K562 (cell line): ENCODE data around the gene ILF2. TPM values are rescaled to one million over a fixed set of nuclear protein-coding genes. Genes with fewer than 3 reads are reported as not detected.
A peak's percentile ranks its signal among the peaks of the same experiment; 100 is the strongest.

ENCODE experiments used
- ARID1B ChIP-seq: fragments of 450-650 bp; IDR thresholded peaks from 2 replicates; pipeline ENCODE4 v1.6.1; 2016; ENCODE audit warnings: antibody characterized with exemption, mild to moderate bottlenecking, inconsistent platforms
- KDM4B ChIP-seq, 2 experiments: fragments of 450-650 bp in 1 of 2; sonication (generic) in 1 of 2; IDR thresholded peaks; 2 replicates each; pipeline ENCODE4 v1.6.1; 2016 to 2017; ENCODE audit warnings: borderline replicate concordance in 2 of 2, antibody characterized with exemption in 1 of 2, low read depth in 1 of 2, mild to moderate bottlenecking in 1 of 2
- NFRKB ChIP-seq: fragments of 450-650 bp; IDR thresholded peaks from 2 replicates; pipeline ENCODE4 v1.6.1; 2016; ENCODE audit warnings: low read depth
- SP1 ChIP-seq: sonication (generic); formaldehyde crosslinking; IDR thresholded peaks from 2 replicates; pipeline ENCODE4 v1.8.1; 2022; ENCODE audit warnings: mild to moderate bottlenecking, missing genetic modification reagents
- TEAD2 ChIP-seq: fragments of 450-650 bp; IDR thresholded peaks from 2 replicates; pipeline ENCODE4 v1.6.1; 2016; ENCODE audit warnings: missing genetic modification characterization, control low read depth, missing compliant biosample characterization
- ZBTB33 ChIP-seq: sonication (generic); formaldehyde crosslinking; IDR thresholded peaks from 2 replicates; pipeline ENCODE4 v1.8.1; 2023; ENCODE audit warnings: mild to moderate bottlenecking, missing genetic modification reagents
- ZBTB40 ChIP-seq, 2 experiments: fragments of 450-650 bp in 1 of 2; sonication (generic) in 1 of 2; formaldehyde crosslinking in 1 of 2; IDR thresholded peaks; 2 replicates each; pipeline versions ENCODE4 v1.7.1 to v1.9.0; 2016 to 2022; ENCODE audit warnings: inconsistent platforms in 1 of 2, mild to moderate bottlenecking in 1 of 2, missing genetic modification reagents in 1 of 2
- ZKSCAN1 ChIP-seq: fragments of 150-350 bp; IDR thresholded peaks from 2 replicates; pipeline ENCODE4 v1.6.1; 2016; ENCODE audit warnings: low read depth, low read length
- polyA plus RNA-seq, 8 experiments: library from polyadenylated mRNA; depleted of rRNA in 4 of 8; stranded (reverse) in 5 of 8; unstranded in 3 of 8; fragments of >200 nt; fragmentation: Nextera tagmentation in 2 of 8; fragmentation: Illumina TruSeq in 1 of 8; extraction: Ambion mirVana in 2 of 8; extraction: Trizol in 1 of 8; gene quantifications; 2 replicates each; pipeline versions ENCODE4 v1.2.1 to v1.2.3, GENCODE V29; 2011 to 2014; ENCODE audit warnings: inconsistent platforms in 1 of 8, missing spikeins in 1 of 8
- total RNA-seq, 7 experiments: library from RNA; depleted of rRNA in 6 of 7; stranded (reverse); fragments of >200 nt in 6 of 7; fragmentation: Illumina TruSeq in 2 of 7; extraction: Trizol in 2 of 7; gene quantifications; 2 replicates each; pipeline versions ENCODE4 v1.2.1 to v1.2.3, GENCODE V29; 2011 to 2021; ENCODE audit warnings: low replicate concordance in 1 of 7
- TF ChIP-seq, protein P1 (sequence below), 2 experiments: fragments of 450-650 bp; IDR thresholded peaks; 2 replicates each; pipeline ENCODE4 v1.6.1; 2016
- TF ChIP-seq, protein P2 (sequence below): sonication (generic); formaldehyde crosslinking; IDR thresholded peaks from 2 replicates; pipeline ENCODE4 v1.8.0; 2022; ENCODE audit warnings: mild to moderate bottlenecking, missing genetic modification reagents
- TF ChIP-seq, protein P3 (sequence below): fragments of 250-450 bp; sonication (Bioruptor Pico); IDR thresholded peaks from 2 replicates; pipeline ENCODE4 v1.9.0; 2021; ENCODE audit warnings: mild to moderate bottlenecking

ILF2 gene
- total and polyA plus RNA-seq, 9 of the 15 experiments (the other 6 are each of a cell fraction or from before 2014, with no cell fraction given), result 282 to 726 (median 474) TPM

DNA sequence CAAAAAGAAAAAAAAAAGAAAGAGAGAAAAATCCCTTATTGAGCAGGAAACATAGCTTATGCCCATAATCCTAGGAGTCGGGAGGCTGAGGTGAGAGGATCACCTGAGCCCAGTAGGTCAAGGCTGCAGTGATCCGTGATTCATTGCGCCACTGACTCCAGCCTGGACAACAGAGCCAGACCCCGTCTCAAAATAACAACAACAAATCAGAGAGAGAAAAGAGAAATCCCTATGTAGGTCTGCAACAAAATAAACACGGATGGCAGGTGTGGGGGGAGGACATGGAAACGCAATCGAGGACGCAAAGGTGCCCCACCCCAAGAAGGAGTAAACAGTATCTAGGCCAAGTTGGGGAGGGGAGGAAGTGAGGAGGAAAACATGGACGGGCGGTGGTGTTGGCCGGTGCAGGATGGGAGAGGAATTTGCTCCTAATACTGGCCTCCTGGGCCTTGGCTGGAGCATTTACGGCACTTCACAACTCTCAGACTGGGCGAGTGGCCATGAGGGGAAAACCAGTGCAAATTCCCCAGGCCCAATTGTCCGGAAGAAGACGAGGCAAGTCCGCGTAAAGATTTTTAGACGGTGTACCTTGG, 37.5 kb downstream of the ILF2 start (continued):
- TF ChIP-seq ZBTB40 (IDR thresholded peaks at IDR 0.05) (peak; percentile 20; the same call in 1 of the 2 replicates), ZBTB40 (CRISPR knock-in tag; IDR thresholded peaks at IDR 0.05) (no peak), NFRKB (no peak), KDM4B (IDR thresholded peaks at IDR 0.05; ENCODE audit: borderline replicate concordance in 2 of 2, low read depth in 1 of 2) (no peak), TEAD2 (tag) (no peak), ZBTB33 (CRISPR knock-in tag) (peak; percentile 59; the same call in 1 of the 2 replicates), SP1 (no peak), ZKSCAN1 (no peak), ARID1B (peak; percentile 31; the same call in 1 of the 2 replicates)
- TF ChIP-seq, protein P1, sequence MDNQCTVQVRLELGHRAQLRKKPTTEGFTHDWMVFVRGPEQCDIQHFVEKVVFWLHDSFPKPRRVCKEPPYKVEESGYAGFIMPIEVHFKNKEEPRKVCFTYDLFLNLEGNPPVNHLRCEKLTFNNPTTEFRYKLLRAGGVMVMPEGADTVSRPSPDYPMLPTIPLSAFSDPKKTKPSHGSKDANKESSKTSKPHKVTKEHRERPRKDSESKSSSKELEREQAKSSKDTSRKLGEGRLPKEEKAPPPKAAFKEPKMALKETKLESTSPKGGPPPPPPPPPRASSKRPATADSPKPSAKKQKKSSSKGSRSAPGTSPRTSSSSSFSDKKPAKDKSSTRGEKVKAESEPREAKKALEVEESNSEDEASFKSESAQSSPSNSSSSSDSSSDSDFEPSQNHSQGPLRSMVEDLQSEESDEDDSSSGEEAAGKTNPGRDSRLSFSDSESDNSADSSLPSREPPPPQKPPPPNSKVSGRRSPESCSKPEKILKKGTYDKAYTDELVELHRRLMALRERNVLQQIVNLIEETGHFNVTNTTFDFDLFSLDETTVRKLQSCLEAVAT (IDR thresholded peaks at IDR 0.05), result 0 out of 4 replicates have a peak, but pooled peaks of 1 of the 2 experiments have one; percentile 20
- TF ChIP-seq, protein P2, sequence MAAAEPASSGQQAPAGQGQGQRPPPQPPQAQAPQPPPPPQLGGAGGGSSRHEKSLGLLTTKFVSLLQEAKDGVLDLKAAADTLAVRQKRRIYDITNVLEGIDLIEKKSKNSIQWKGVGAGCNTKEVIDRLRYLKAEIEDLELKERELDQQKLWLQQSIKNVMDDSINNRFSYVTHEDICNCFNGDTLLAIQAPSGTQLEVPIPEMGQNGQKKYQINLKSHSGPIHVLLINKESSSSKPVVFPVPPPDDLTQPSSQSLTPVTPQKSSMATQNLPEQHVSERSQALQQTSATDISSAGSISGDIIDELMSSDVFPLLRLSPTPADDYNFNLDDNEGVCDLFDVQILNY (CRISPR knock-in tag), result no peak
- TF ChIP-seq, protein P3, sequence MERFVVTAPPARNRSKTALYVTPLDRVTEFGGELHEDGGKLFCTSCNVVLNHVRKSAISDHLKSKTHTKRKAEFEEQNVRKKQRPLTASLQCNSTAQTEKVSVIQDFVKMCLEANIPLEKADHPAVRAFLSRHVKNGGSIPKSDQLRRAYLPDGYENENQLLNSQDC (CRISPR knock-in tag), result no peak
